ENCODE measurements around the gene LIPC.

Gene LIPC

GRCh38 chr15:58459560-58459959 lies 27.8 kb downstream of the LIPC start:
- no peak for DNase-seq

- DNase-seq: no peak
These were observed 28.5 kb downstream of the LIPC start for GRCh38 chr15:58460116-58460790.

DNA sequence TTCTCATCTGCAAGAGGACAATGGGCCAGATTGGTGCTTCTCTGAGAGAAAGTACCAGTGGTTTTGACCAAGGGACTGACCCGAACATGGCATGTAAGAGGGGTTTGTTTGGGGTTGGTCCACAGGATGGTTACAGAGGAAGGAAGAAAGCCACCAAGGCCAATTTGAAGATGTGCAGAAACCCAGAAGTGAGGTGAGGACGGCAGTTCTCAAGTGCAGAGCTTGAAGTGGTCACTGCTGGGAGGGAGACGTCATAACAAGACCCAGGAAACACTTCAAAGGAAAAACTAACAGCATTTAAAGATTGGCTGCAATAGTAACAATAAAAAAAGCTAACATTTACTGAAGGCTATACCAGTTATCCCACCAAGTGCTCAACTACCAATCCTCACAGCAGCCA lies 29.1 kb downstream of the LIPC start:
- DNase-seq: no peak

DNA sequence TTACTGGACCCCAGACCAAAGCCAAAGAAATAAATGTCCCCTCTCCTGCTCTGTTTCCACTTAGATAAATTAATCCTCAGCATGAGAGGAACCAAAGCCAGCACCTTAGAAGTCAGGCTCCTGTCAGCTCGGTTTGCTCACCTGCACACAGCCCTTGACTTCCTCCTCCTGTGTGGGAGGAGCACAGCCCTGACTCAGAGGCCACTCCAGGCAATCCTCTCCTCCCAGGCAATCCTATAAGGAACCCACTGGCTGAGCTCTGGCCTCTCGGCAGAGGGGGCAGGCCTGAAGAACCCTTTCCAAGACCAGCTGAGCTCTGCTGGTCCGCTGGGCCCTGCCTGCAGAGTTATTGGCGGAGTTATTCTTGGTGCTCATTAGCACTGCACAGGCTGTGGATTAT lies 30.8 kb downstream of the LIPC start:
- DNase-seq: no peak

DNA sequence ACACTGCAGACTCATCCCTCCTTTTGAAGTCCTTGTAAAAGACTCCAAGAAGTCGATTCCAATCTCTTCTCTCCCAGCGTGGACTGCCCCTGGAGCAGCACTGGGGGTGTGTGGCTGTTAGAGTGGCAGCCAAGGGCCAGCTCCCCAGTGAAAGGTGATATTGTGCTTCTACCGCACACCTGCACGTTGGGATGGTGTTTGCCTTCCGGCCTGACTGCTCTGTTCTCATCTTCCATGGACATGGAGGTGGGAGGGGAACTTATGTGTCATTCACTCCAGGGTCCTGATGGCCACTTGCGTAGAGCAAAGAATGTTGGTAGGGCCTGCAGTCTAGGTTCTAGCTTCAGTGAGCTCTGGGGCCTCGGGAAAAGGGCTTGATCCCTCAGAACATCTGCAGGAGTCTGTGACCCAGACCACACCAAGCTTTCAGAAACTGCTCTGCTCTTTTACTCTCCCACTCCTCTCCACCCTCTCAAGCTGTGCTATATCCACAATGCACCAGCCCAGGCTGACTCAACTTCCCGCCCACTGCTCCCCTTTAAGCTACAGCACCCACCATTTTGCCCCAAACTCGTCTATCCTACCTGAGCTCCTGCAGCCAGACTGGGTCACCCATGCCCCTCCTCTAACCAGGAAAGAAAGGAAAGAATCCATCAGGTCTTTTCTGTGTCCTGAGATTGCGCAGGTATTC lies 31.3 kb downstream of the LIPC start:
- DNase-seq: no peak

DNA sequence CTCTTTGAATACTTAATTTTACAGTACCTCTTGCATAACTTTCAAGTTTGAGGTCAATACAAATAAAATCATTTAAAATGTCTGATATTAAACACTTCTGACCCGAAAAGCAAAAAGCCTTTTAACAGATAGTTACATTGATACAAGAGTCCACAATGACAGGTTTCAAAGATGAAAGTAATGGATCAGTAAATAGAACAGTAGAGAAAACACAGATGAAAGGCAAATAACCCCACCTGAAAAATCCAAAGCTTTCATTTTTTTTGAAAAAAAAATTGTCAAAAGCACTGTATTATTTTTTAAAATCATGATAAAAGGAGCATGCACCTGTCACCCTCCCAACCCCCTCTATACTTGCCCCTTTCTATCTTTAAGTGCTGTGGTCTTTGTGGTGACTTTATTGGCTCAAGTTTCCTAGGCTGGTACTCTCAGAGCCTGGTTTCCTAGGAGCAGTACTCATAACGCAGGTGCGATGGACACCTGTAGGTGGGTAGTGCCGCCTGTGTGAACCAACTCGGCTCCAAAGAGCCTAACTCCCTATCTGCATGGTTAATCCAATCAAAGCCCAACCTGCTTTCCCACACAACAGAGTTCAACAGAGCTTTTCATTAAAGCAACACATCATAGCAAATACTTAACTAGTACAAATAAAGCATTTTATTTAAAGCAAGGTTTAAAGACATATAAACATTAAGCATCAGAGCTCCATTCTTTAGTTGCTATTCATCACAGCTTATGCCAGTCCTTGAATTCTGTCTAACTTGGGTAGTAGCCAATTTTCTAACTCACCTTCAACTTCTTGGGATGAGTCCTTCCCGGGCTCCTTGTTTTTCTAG lies 32.2 kb downstream of the LIPC start:
- no peak for DNase-seq

- DNase-seq: no peak
These were observed 33.3 kb downstream of the LIPC start for GRCh38 chr15:58465070-58465469.

DNA sequence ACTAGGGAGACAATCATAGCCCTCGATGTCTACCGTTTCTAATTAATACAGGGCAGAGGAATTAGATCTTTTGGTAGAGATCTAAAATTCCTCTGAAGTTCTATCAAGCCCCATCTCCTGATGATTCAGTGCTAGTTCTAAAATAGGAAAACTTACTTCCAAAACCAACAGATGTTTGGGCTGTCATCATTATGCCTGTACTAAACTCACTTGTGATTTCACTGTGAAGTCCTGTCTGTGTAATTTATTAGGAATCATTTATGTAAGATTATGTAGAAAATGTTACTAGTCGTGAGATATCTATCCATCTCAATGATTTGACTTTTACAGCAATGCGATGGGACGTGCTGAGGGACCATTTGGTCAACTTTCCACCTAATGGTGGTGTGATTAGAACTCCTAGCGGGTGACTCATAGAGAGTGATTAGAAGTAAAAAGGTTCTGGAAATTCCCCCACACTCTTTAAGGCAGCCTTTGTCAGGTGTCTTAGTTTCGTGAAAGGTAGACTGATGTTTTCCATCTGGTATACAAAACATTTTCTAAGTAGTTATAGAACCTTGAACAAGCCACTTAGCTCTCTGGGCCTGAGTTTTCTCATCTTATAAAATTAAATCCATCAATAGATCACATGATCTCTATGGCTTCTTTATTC lies 34.2 kb downstream of the LIPC start:
- no peak for DNase-seq

DNA sequence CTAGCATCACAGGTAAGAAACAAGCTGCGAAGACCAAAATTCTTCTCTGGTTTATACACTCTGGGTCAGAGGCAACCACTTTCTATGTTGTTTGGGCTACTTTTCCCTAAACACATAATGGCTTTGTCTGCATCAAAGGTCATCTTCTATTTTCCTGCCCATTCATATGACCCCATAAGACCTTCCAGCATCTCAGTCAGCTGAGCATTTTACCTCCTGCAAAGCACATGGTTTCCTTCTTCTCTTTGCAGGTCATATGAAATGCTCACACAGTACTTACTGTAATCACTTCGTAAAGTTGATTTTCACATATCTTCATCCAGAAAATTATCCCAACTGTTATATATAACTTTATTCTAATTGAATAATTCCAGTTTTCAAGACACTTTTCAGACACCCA lies 34.8 kb downstream of the LIPC start:
- no peak for DNase-seq

GRCh38 chr15:58467121-58467721 lies 35.4 kb downstream of the LIPC start:
- DNase-seq: no peak

GRCh38 chr15:58467722-58468423 lies 36.1 kb downstream of the LIPC start:
- no peak for DNase-seq

DNA sequence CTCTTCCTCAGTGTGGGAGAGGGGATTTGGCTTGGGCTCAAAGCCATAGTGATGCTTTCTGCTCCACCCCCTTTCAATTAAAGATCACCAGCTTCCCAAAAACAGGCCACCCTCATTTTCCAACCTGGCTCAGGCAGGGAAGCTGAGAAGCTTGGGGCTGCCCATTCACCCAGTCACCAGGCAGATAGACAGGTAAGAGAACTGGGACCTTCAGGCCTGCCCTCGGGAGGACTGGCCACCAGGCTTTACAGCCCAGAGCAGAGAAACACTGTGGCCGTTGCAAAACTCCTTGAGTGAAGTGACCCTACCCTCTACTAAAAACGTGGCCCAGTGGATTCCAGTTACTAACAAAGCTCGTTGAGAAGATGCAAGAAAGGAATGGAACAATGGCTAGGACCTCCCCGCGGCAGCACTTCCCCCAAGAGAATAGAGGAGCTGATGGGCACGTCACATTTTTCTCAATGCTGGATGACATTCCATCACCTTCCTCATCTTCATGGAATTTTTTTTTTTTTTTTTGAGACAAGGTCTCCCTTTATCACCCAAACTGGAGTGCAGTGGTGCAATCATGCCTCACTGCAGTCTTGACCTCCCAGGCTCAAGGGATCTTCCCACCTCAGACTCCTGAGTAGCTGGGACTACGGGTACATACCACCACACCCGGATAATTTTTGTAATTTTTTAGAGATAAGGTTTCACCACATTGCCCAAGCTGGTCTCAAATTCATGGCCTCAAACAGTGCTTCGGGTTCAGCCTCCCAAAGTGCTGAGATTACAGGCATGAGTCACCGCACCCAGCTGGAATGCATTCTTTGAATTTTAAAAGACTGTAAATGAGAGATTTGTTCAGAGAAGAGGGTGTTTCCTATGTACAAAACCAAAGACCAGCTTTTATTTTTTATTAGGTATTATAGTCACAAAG lies 37.9 kb downstream of the LIPC start:
- DNase-seq: peak; percentile 98

DNA sequence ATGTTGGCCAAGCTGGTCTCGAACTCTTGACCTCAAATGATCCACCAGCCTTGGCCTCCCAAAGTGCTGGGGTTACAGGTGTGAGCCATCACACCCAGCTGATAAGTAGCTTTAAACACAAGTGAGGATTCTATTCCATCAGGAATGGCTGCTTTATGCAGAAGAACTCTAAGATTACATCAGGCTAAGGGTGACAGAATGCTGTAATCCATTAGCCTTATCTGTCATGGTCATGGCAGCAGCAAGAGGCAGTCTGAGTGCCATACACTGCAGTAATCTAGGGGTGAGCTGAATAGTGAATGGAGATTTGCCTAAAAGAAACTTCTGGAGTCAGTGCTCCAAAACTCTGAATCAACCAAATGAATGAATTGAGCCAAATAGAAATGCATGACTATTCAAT lies 39.6 kb downstream of the LIPC start:
- DNase-seq: no peak

- no peak for DNase-seq
These were observed 40.4 kb downstream of the LIPC start for GRCh38 chr15:58472221-58472620.

- peak; percentile 39 for DNase-seq
These were observed 41.2 kb downstream of the LIPC start for GRCh38 chr15:58472821-58473581.

DNA sequence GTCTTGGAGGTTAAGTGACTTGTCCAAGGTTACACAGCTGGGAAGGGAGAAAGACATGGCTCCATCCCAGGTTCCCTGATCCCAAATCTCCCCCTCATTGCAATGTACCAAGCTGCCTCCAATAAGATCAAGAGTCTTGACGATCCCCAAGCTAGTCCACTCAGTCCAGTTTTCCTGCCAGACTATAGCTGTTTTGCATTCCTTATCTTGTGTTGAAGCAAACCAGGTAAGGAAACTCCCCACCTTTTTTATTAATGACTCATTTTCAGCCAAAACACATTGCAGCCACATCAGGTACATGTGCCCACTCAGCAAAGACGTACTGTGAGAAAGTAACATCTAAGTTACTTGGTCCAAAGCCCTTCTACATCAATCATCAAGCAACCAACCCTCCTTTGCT lies 41.9 kb downstream of the LIPC start:
- peak; percentile 72 for DNase-seq

DNA sequence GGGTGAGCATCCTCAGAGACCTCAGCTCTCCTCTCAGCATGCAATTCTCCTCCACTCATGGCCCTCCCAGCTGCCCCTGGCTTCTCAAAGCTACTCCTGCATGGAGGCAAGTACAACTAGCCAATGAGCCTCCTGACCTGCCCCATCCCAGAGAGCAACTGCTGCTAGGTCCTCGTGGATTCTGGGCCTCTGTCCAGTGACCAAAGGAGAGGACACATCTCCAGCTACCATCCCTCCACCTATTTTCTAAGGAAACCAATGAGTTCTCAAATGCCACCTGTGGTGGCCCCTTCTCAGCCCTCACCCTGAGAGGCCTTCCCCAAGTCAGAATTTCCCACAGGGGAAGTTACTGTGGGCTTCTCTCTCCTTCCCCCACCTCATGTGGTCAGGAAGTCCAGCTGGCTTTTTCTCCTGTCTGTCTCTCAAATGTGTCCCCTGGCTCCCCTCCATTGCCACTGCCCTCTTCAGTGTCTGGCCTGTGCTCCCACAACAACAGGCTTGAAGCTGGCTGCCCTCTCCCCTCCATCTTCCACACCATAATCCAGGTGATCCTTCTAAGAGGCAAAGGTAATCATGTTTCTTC lies 43.0 kb downstream of the LIPC start:
- no peak for DNase-seq

GRCh38 chr15:58475573-58476524 lies 44.1 kb downstream of the LIPC start:
- DNase-seq: peak; percentile 55

All from fibroblast of skin of right quadriceps (primary cell).